HG03066 (cell line): Measurements from ENCODE around the gene STAP2.
"Not testable (repeated sequence)": the region's sequence is repeated elsewhere in the genome, so short reads cannot be mapped to it uniquely, and the experiment has no call there.

ENCODE experiments used
- ATAC-seq: cut with Tn5 transposase; IDR thresholded peaks from one replicate; pipeline ENCODE4 v1.9.1; 2021; ENCODE audit warnings: low read depth; ENCODE audit not compliant: unreplicated experiment

The STAP2 gene

DNA sequence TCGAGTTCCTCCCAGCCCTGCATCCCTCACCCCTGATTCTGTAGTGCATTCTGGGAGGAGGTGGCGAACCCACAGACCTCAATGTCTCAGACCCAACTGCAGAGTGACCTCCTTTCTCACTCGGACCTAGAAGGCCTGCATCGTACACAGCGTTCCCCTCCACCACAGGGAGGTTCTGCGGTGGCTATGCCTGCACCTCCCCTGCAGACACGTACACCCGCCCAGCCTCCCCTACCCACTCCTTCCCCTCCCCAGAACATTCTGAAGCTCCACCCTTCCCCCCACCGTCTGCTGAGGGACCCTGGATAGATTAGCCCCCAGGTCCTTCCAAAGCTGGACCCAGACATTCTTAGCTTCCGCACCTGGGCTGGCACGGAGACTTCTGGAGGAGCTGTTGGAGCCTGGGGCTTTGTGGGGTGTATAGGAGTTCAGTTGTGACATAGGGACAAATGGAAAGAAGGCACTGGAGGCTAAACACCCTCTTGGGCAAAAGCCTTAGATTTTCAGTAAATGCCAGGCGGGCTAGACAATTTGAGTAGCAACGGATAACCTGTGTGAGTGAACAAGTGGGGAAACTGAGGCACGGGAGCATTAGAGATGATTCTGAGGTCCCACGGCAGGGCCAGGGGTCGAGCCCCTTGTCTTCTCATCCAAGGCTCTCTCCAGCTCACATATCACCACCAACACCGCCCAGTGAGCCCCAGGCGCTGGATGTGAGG lies 34.6 kb downstream of the STAP2 start:
- no peak for ATAC-seq

DNA sequence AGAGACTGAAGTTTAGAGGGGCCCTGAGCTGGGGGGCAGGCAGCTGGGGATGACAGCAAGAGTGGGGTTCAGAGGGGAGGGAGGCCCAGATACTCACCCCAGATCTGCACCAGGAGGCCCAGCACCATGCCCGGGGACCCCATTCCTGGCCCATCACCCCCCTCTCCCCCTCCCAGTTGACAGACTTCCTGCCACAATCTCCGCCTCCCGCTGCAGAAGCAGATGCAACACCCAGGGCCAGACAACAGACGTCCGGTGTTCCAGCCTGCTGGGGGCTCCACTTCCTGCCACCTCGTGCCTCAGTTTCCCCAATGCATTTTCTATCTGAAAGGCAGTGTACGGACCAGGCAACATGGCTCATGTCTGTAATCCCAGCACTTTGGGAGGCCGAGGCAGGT lies 36.4 kb downstream of the STAP2 start, which contains the start of gene TMIGD2:
Gene TMIGD2, minus strand, starts transcription at position 147 of the 398 bp plus-strand sequence. Its CDS starts 4 bp downstream, at position 143.
- no peak for ATAC-seq

DNA sequence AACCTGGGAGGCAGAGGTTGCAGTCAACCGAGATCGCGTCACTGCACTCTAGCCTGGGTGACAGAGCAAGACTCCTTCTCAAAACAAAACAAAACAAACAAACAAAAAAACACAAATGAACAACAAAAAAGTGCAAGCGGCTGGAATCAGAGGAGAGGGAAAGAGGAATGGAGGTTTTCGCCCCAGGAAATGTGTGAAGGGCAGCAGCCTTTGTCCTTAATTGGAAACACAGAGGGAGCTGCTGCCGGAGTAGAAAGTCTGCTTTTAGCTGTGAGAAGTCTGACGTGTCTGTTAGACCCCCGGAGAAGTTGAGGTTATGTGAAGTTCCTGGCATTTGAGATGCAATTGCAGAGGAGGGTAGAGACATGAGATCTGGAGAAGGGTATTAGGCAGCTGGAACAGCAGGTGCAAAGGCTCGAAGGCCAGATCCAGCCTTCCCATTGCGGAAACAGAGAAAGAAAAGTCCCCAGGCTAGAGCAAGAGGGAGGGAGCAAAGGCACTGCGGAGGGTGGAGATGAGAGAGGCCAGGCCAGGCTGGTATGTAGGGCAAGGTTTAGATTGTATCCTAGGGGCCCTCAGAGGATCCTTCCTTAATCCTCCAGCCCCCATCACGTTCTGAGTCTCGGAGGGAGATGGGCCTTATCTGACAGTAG lies 36.9 kb downstream of the STAP2 start:
- no peak for ATAC-seq

DNA sequence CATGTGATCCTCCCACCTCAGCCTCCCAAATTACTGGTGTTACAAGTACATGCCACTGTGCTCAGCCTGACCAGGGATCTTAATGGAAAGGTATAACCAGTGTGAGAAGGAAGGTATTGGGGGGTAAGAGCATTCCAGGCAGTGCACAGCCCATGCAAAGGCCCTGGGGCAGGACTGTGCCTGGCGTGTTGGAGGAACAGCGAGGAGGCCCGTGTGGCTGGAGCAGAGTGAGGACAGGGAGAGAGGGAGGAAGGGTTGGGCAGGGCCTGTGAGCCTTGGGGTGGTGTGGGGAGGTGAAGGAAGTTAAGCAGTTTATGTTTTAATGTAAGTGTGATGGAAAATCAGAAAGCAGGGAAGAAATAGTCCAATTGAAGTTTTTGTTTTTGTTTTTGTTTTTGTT lies 38.0 kb downstream of the STAP2 start:
- no peak for ATAC-seq

DNA sequence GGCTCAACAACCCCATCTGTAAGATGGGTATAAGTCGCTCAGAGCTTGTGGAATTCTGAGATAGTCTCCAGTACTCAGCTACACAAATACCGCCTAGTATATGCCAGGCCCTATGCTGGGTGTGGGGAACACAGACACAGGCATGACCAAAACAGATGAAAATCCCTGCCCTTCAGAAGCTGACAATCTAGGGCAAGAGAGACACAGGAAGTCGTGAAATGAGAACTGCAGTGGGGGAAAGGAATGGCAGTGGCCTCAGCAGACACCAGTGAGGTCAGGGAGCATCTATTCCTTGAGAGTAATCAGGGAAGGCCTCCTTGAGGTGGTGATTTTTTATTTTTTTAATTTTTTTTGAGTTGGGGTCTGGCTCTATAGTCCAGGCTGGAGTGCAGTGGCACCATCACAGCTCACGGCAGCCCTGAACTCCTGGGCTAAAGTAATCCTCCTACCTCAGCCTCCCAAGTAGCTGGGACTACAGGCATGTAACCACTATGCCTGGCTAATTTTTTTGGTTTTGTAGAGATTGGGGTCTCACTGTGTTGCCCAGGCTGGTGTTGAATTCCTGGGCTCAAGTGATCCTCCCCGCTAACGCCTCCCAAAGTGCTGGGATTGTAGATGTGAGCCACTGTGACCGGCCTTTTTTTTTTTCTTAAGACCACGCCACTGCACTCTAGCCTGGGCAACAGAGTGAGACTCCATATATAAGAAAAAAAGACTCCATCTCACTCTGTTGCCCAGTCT lies 39.6 kb downstream of the STAP2 start:
- ATAC-seq, result no peak

DNA sequence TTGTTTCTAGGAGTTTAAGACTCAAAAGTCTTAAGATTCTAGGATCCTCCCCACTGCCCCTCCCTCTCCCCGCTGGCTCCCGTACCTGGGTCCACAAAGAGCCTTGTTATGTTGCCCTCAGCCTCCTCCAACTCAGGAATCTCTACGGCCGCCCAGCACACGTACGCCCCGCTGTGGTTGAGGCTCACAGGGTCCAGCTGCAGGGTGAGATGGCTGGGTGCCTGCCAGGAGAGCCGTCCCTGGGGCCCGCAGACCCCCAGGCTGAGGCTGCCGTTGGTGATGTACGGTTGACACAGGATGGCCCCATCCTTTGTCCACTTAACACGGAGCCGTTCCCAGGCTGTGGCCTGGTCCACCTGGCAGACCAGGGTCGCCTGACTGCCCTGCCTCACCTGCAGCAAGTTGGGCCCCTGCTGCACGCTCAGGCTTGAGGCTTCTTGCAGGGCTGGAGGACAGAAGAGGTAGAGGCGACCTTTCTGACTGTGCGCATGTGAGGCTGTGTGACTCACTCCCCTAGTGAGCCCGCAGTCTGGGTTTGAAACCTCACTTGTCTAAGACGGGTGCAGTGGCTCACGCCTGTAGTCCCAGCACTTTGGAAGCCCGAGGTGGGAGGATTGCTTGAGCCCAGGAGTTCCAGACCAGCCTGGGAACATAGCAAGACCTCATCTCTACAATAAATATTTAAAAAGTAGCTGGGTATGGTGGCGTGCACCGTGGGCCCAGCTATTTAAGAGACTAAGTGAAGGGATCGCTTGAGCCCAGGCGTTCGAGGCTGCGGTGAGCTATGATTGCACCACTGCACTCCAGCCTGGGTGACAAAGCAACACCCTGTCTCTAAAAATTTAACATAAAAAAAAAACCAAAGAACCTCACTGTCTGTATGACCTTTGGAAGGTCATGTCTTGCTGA lies 40.5 kb downstream of the STAP2 start:
- ATAC-seq, result no peak

DNA sequence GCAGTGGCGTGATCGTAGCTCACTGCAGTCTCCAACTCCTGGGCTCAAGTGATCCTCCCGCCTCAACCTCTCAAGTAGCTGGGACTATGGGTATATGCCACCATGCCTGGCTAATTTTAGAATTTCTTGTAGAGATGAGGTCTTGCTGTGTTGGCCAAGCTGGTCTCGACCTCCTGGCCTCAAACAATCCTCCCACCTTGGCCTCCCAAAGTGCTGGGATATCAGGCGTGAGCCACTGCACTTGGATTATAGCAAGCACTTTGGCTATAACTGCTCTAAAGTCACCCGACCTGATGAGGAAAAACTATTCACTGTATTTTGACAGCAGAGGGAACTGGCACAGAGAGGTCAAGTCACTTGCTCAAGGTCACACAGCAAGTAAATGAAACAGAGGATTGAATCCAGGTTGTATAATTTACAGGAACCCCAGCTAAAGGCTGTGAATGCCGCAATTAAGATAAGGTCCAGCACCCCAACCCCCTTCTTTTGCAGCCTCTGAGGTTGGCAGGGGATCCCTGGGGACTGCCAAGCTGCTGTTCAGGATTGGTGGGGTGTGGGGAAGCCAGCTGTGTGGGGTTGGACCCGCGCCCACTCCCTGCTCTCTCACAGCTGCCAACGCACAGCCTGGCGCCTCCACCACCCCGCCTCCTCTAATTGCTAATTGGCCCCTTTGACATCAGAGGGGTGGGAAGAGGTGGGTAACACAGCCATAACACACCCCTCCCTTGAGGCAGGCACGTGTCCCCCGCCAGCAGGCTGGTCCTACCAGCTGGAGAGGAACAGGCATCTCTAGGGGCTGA lies 42.5 kb downstream of the STAP2 start:
- no peak for ATAC-seq

DNA sequence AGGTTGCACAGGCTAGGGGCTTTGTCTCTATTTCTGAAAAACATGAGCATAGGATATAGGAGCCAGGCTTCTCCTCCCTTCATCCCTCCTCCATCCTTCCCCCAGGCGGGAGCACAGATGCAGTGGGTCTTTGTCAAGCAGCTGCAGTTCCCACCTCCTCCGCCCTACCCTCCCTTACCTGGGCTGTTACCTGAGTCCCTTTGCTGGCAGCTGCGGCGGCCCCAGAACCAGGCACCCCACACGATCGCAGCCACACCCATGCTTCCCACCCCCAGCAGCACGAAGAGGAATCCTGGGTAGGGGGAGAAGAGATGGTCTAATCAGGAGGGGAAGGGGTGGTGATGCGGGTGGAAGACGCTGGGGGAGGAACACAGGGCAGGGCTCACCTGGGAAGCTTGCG lies 44.2 kb downstream of the STAP2 start:
- ATAC-seq, result no peak

DNA sequence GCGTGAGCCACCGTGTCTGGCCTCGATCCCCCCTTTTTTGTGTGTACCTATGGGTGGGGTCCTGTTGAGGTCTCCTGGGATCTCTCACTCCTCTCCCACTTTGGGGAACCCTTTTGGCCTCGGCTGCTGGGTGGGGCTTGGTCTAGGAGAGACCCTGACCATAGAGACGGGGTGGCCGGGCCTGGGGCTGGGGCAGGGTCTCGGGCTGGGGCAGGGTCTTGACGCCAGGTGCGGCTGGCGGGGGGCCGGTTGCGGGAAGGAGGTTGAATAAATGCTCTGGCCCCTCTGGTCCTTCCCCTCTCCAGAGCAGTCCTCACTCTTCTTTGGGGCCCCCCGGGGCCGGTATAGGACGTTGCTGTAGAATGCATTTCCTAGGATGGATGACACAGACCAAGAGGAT lies 46.1 kb downstream of the STAP2 start:
- no peak for ATAC-seq

DNA sequence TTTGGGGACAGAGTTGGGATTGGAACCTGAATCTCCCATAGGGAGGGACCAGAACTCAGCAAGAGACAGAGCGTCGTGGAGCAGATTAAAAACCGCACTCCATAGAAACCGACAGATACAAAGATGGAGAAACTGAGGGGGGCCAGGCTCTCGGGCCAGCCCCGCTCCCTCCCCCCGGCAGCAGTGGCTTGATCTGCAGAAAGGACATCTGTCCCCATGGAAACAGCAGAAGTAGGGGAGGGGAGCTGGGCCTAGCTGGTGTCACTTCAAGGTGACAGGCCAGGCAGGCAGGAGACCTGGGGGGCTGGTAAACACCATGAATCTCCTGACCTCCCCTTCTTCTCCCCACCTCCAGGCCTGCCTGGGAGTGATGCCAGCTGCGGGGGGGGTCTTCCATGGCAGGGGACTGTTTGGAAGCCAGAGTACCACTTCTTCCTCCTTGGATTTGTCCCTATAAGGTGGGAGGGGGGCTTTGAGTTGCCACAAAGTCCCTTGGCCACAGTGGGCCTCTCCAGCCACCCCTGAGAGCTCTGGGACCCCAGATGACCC lies 47.4 kb downstream of the STAP2 start:
- no peak for ATAC-seq

DNA sequence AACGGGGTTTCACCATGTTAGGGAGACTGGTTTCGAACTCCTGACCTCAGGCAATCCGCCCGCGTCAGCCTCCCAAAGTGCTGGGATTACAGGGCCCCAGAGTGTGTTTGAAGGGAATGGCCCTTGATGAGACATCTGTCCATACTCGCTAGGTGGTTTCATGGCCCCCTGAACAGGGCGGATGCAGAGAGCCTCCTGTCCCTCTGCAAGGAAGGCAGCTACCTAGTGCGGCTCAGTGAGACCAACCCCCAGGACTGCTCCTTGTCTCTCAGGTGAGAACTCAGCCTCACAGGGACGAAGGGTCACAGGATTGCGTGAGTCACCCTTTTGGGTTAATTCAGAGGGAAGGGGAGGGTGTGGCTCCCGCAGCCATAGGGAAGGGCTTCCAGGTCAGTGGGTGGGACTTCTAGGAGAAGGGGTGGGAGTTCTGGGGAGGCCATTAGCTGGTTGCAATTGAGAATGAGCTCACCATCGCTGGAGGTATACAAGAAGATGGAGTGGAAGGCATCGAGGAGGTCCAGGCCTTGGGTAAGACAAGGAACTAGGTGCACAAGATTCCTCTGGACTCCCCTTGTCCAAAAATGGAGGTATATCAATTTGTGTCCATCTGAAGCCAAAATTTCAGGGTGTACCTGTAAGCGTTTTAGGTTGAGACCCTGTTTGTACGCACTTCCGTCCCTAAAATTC lies 50.4 kb downstream of the STAP2 start:
- ATAC-seq, result no peak

DNA sequence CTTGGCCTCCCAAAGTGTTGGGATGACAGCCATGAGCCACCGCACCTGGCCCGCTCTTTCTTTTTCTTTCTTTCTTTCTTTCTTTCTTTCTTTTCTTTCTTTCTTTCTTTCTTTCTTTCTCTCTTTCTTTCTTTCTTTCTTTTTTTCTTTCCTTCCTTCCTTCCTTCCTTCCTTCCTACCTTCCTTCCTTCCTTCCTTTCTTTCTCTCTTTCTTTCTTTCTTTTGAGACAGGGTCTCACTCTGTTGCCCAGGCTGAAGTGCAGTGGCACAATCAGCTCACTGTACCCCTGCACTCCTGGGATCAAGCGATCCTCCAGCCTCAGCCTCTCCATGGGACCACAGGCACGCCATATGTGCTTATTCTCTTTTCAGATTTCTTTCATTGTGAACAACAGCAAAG lies 52.5 kb downstream of the STAP2 start:
- not testable (repeated sequence) for ATAC-seq

DNA sequence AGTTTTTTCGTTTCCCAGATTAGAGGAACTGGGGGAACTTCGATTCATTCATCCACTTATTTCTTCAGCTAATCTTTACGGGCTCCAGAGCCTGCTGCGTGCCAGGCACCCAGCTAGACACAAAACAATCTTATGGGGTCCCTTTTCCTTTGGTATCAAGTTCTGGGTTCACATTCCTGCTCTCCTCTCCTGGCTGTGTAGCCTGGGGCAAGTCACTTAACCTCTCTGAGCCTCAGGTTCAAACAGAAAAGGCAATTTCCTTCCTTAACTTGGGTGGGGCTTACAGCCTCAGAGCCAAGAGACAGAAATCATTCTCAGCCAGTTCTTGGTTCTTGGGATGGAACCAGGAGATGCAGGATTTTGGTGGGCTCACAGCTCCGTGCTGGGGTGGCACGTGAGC lies 53.7 kb downstream of the STAP2 start:
- no peak for ATAC-seq

DNA sequence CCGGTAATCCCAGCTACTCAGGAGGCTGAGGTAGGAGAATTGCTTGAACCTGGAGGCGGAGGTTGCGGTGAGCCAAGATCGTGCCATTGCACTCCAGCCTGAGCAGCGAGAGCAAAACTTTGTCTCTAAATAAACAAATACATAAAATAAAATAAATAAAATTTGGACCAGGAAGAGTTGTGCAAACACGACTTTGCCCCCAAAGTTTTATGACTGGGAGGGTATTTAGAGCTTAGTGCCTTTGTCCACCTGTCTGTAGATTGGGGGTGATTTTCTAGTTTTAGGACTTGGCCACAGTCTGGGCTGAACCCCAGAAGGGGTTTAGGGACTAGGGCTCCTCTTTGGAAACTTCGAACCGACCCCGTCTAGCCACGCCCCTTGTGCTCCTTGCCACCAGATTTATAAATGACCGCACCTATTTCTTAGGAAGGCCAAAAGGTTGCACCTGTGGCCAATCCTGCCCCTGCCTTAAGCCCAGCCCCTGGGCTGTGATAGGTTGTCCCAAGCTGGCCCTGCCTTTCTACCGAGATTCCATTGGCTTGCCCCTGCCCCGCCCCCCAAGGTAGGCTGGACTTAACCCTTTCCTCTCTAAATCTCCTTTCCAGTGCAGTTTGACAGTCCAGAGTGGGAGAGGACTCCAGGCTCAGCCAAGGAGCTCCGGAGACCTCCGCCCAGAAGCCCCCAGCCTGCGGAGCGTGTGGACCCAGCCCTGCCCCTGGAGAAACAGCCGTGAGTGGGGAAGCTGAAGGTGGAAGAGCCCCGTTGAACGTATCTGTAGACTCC lies 54.3 kb downstream of the STAP2 start:
- ATAC-seq, result no peak

DNA sequence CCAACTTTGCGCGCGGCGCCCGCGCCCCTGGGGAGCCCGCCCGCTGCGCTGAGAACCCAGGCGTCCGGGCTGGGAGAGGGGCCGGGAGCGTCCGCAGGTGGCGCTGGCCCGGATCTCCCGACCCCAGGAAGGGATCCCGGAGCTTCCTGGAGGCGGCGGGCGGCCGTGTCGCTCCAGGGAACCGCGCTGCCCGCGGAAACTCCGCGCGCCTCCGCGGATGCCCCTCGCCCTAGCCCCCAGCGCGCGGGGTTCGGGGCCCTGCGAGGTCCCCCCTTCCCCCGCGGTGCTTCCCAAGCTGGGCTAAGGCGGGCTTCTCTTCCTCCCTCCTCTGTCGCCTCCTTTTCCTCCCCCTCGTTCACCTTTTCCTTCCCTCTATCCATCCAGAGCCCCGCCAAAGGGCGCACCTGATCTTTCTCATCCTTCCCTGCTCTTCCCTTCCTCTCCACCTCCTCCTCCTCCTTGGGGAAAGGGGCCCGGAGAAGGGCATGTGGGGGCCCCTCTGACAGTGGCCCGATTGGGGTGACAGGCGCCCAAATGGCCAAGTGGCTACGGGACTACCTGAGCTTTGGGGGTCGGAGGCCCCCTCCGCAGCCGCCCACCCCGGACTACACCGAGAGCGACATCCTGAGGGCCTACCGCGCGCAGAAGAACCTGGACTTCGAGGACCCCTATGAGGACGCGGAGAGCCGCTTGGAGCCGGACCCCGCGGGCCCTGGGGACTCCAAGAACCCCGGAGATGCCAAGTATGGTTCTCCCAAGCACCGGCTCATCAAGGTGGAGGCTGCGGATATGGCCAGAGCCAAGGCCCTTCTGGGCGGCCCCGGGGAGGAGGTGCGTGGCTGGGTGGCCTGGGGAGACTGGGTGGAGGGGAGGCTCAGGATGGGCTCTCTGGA lies 58.9 kb downstream of the STAP2 start:
- ATAC-seq, result no peak

DNA sequence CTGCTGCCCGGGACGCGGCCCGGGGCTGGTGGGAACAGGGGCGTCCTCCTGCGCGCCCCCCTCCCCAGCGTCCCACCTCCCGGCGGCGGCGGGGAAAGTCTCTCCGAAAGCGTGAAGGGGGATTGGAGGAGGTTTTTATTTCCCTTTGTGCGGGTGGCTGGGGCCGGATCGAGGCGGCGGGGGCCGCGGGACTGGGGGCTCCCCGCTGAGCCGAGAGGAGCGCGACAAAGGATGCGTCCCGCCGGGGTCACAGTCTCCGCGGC lies 59.4 kb downstream of the STAP2 start:
- ATAC-seq, result no peak

DNA sequence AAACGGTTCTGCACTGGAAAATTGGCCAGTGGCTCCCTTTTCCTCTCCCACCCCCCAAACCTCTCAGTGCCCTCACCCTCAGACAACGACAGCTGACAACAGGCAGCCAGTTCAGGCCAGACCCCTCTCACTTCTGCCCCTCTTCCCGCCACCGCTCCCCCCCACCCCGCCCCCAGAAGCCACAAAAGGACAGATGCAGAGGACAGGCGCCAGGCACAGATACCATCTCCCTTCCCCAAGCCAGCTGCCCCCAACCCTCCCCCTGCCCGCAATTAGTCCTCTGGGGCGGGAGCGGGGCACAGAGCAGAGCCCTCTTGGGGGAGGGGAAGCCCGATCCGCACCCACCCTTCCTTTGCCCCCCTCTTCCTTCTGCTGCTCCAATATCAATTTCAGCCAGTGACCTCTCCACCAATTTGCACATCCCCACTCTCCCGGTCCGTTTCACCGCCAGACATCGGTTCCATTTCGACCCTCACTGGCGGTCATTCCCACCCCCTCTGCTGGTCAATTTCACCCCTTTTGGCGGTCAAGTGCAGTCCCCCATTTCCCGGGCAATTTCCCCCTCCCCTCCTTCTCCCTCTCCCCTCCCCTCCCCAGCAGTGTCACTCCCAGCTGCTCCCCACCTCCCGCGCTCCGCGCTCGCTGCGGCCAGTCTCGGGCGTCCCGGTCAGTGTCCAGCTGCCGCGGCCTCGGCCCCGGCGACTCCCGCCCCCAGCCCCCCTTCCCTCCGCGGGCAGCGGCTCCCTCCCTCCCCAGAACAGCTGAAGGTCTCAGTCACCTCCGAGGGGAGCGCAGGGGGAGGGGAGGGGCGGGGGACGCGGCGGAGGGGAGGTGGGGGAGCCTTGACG lies 60.0 kb downstream of the STAP2 start, which contains the start of gene SHD:
Gene SHD, plus strand, starts transcription at position 848 of the 848 bp plus-strand sequence. CDS start 798 bp downstream, outside the sequence.
- no peak for ATAC-seq
